Hepatocyte (in vitro differentiated cells): Measurements from ENCODE around the gene LYZL4.

Source experiments
- EZH2phosphoT487 ChIP-seq: fragments of 200-600 bp; sonication (generic); IDR thresholded peaks from one replicate; pipeline ENCODE4 v1.6.1; 2018; ENCODE audit warnings: antibody characterized with exemption, mild to moderate bottlenecking, low read depth, moderate library complexity; ENCODE audit not compliant: unreplicated experiment, severe bottlenecking
- TF ChIP-seq, protein P1 (sequence below): fragments of 200-600 bp; sonication (generic); IDR thresholded peaks from 2 replicates; pipeline ENCODE4 v1.5.1; 2016; ENCODE audit warnings: antibody characterized with exemption, mild to moderate bottlenecking; ENCODE audit not compliant: poor library complexity

DNA sequence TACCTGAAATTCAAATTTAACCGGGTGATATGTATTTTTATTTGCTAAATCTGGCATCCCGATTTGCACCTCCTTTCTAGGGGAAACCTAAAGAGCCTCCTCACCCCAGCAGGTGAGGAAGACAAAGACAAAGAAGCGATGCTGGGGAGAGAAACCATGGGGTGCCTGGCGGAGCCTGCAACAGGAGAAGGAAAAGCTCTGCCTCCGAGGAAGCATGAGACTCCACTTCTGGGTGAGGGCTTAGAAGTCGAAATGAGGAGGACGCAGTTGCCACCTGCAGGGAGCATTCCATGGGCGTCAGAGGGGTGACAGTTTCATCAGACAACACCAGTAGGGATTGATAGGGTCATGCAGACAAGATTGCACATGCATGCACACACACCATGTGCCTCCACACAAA, 30.5 kb upstream of the LYZL4 start:
- TF ChIP-seq, protein P1, sequence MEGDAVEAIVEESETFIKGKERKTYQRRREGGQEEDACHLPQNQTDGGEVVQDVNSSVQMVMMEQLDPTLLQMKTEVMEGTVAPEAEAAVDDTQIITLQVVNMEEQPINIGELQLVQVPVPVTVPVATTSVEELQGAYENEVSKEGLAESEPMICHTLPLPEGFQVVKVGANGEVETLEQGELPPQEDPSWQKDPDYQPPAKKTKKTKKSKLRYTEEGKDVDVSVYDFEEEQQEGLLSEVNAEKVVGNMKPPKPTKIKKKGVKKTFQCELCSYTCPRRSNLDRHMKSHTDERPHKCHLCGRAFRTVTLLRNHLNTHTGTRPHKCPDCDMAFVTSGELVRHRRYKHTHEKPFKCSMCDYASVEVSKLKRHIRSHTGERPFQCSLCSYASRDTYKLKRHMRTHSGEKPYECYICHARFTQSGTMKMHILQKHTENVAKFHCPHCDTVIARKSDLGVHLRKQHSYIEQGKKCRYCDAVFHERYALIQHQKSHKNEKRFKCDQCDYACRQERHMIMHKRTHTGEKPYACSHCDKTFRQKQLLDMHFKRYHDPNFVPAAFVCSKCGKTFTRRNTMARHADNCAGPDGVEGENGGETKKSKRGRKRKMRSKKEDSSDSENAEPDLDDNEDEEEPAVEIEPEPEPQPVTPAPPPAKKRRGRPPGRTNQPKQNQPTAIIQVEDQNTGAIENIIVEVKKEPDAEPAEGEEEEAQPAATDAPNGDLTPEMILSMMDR, result no peak
- no peak for TF ChIP-seq EZH2phosphoT487
